Suprapubic skin (tissue), 4 donors: ENCODE measurements around the gene TREML4. TPM values are rescaled to one million over a fixed set of nuclear protein-coding genes. Genes with fewer than 3 reads are reported as not detected.

ENCODE experiments used
- DNase-seq, 2 donors: peaks; one replicate each; pipeline ENCODE4 v3.0.0-alpha.2; 2019; ENCODE audit warnings: low spot score in 2 of 2
- H3K27ac ChIP-seq: fragments of 200-600 bp; sonication (generic); one replicate; pipeline ENCODE4 v1.5.1; 2019
- H3K27me3 ChIP-seq: fragments of 200-600 bp; sonication (generic); one replicate; pipeline ENCODE4 v1.5.1; 2019
- H3K36me3 ChIP-seq: fragments of 200-600 bp; sonication (generic); one replicate; pipeline ENCODE4 v1.5.1; 2019
- H3K4me1 ChIP-seq: fragments of 200-600 bp; sonication (generic); one replicate; pipeline ENCODE4 v1.5.1; 2019
- H3K4me3 ChIP-seq: fragments of 200-600 bp; sonication (generic); one replicate; pipeline ENCODE4 v1.5.1; 2019; ENCODE audit warnings: mild to moderate bottlenecking
- H3K9me3 ChIP-seq: fragments of 200-600 bp; sonication (generic); one replicate; pipeline ENCODE4 v1.5.1; 2019
- CTCF ChIP-seq, 2 donors: fragments of 200-600 bp in 1 of 2; fragments of 450-650 bp in 1 of 2; sonication (generic) in 1 of 2; IDR thresholded peaks; one replicate each; pipeline ENCODE4 v1.5.1; 2016 to 2019; ENCODE audit warnings: antibody characterized with exemption in 2 of 2, mild to moderate bottlenecking in 1 of 2, moderate library complexity in 1 of 2
- EP300 ChIP-seq: sonication (generic); formaldehyde crosslinking; IDR thresholded peaks from one replicate; pipeline ENCODE4 v1.6.1; 2017; ENCODE audit warnings: antibody characterized with exemption
- POLR2A ChIP-seq, 2 donors: fragments of 450-650 bp; IDR thresholded peaks; one replicate each; pipeline ENCODE4 v1.6.1; 2017; ENCODE audit warnings: antibody characterized with exemption in 2 of 2, mild to moderate bottlenecking in 2 of 2, moderate library complexity in 2 of 2
- POLR2AphosphoS5 ChIP-seq, 3 donors: sonication (generic); formaldehyde crosslinking; IDR thresholded peaks; one replicate each; pipeline ENCODE4 v1.6.1; 2017; ENCODE audit warnings: antibody characterized with exemption in 3 of 3
- WGBS: methylation state at CpG from one replicate; pipeline ENCODE4 v1.1.5; 2018; 5-methylcytosine and 5-hydroxymethylcytosine counted together
- total RNA-seq, 4 donors: library from RNA; depleted of rRNA; stranded (reverse); fragments of >200 nt; gene quantifications; one replicate each; pipeline ENCODE4 v1.1.0, GENCODE V29; 2016

The TREML4 gene
- total RNA-seq, 4 donors from 2014 or later, result not detected

GRCh38 chr6:41277605-41278004 is 49.5 kb downstream of the TREML4 start:
- 68% methylated on average over 2 of the region's 2 CpGs for WGBS
- no peak for TF ChIP-seq POLR2A (IDR thresholded peaks at IDR 0.05)
- no peak for TF ChIP-seq CTCF (IDR thresholded peaks at IDR 0.05)
- TF ChIP-seq POLR2AphosphoS5 (IDR thresholded peaks at IDR 0.05), result no peak
- TF ChIP-seq EP300, result no peak

GRCh38 chr6:41278699-41279405 is 50.7 kb downstream of the TREML4 start:
- no peak for TF ChIP-seq CTCF (IDR thresholded peaks at IDR 0.05)
- DNase-seq, result no peak
- 45% methylated on average over 10 of the region's 10 CpGs for WGBS

More at GRCh38 chr6:41277605-41278004, 49.5 kb downstream of the TREML4 start:
- Histone ChIP-seq H3K9me3 (no peaks in the 10 kb centered on the region), H3K27me3 (peaks cover 27% of the 10 kb centered on the region), H3K36me3 (no peaks in the 10 kb centered on the region), H3K27ac (no peak overlapping the region), H3K4me1 (no peaks in the 10 kb centered on the region), H3K4me3 (no peak overlapping the region)
- no peak for DNase-seq

GRCh38 chr6:41280381-41281057 is 52.4 kb downstream of the TREML4 start:
- Histone ChIP-seq H3K9me3 (no peaks in the 10 kb centered on the region), H3K4me1 (no peaks in the 10 kb centered on the region), H3K27ac (no peak overlapping the region), H3K36me3 (no peaks in the 10 kb centered on the region), H3K4me3 (no peak overlapping the region), H3K27me3 (peaks cover 41% of the 10 kb centered on the region)
- TF ChIP-seq POLR2AphosphoS5 (IDR thresholded peaks at IDR 0.05), result no peak
- no peak for TF ChIP-seq POLR2A (IDR thresholded peaks at IDR 0.05)
- TF ChIP-seq EP300, result no peak
- no peak for TF ChIP-seq CTCF (IDR thresholded peaks at IDR 0.05)
- DNase-seq, result no peak
- 89% methylated on average over 1 of the region's 1 CpG for WGBS

More at GRCh38 chr6:41278699-41279405, 50.7 kb downstream of the TREML4 start:
- no peak overlapping the region for H3K27ac ChIP-seq
- H3K9me3 ChIP-seq, result no peaks in the 10 kb centered on the region
- H3K27me3 ChIP-seq, result peaks cover 27% of the 10 kb centered on the region
- H3K4me3 ChIP-seq, result no peak overlapping the region
- H3K36me3 ChIP-seq, result no peaks in the 10 kb centered on the region
- H3K4me1 ChIP-seq, result no peaks in the 10 kb centered on the region

- H3K4me3 ChIP-seq, result no peak overlapping the region
- TF ChIP-seq POLR2A (IDR thresholded peaks at IDR 0.05), result no peak
- TF ChIP-seq POLR2AphosphoS5 (IDR thresholded peaks at IDR 0.05), result no peak
- TF ChIP-seq CTCF (IDR thresholded peaks at IDR 0.05), result no peak
- no peak for TF ChIP-seq EP300
- DNase-seq, result no peak
- H3K9me3 ChIP-seq, result no peaks in the 10 kb centered on the region
- no peak overlapping the region for H3K27ac ChIP-seq
- H3K4me1 ChIP-seq, result no peaks in the 10 kb centered on the region
- WGBS, result 81% methylated on average over 3 of the region's 3 CpGs
- H3K27me3 ChIP-seq, result peaks cover 24% of the 10 kb centered on the region
- H3K36me3 ChIP-seq, result no peaks in the 10 kb centered on the region
Measured at GRCh38 chr6:41283600-41283999, 55.5 kb downstream of the TREML4 start.

- Histone ChIP-seq H3K4me1 (no peaks in the 10 kb centered on the region), H3K36me3 (no peaks in the 10 kb centered on the region), H3K27me3 (peaks cover 24% of the 10 kb centered on the region), H3K4me3 (no peak overlapping the region), H3K27ac (no peak overlapping the region), H3K9me3 (no peaks in the 10 kb centered on the region)
- TF ChIP-seq POLR2A (IDR thresholded peaks at IDR 0.05) (no peak), CTCF (IDR thresholded peaks at IDR 0.05) (no peak), EP300 (no peak)
- no peak for DNase-seq
- WGBS, result 40% methylated on average over 1 of the region's 1 CpG
Measured at GRCh38 chr6:41284726-41285125, 56.6 kb downstream of the TREML4 start.
